Ectodermal cell (in vitro differentiated cells): ENCODE measurements around the gene TP53I3.

Source experiments
- H3K27ac ChIP-seq: 2 replicates; pipeline ENCODE4 v1.7.0; 2013; ENCODE audit warnings: mild to moderate bottlenecking, low read depth, low read length; ENCODE audit not compliant: insufficient read depth, poor library complexity, severe bottlenecking
- H3K27me3 ChIP-seq: 2 replicates; pipeline ENCODE4 v1.7.0; 2013; ENCODE audit warnings: mild to moderate bottlenecking, low read length; ENCODE audit not compliant: insufficient read depth, control insufficient read depth, poor library complexity, severe bottlenecking
- H3K36me3 ChIP-seq: one replicate; pipeline ENCODE4 v1.7.0; 2013; ENCODE audit warnings: low read length; ENCODE audit not compliant: control insufficient read depth, insufficient read depth
- H3K4me1 ChIP-seq: one replicate; pipeline ENCODE4 v1.7.0; 2013; ENCODE audit warnings: low read length; ENCODE audit not compliant: control insufficient read depth, insufficient read depth
- H3K4me3 ChIP-seq: 2 replicates; pipeline ENCODE4 v1.7.0; 2013; ENCODE audit warnings: low read depth, low read length, control low read depth; ENCODE audit not compliant: insufficient read depth
- H3K9me3 ChIP-seq: 2 replicates; pipeline ENCODE4 v1.7.0; 2013; ENCODE audit warnings: mild to moderate bottlenecking, low read length, moderate library complexity; ENCODE audit not compliant: control insufficient read depth
- WGBS, 2 experiments: methylation state at CpG; one replicate each; pipeline ENCODE4 v1.1.7; 2013; ENCODE audit warnings: missing lambda C conversion rate in 2 of 2; 5-methylcytosine and 5-hydroxymethylcytosine counted together

The TP53I3 gene

GRCh38 chr2:24080701-24081100, 3.9 kb downstream of the TP53I3 start:
- Histone ChIP-seq H3K9me3 (no peaks in the 10 kb centered on the region), H3K4me3 (no peak overlapping the region), H3K27me3 (no peaks in the 10 kb centered on the region), H3K36me3 (peaks cover 15% of the 10 kb centered on the region), H3K4me1 (peaks cover 26% of the 10 kb centered on the region), H3K27ac (no peak overlapping the region)
- 93 to 98% methylated on average over 2 of the region's 2 CpGs for WGBS, 2 experiments

- H3K27ac ChIP-seq = no peak overlapping the region
- no peak overlapping the region for H3K4me3 ChIP-seq
- H3K4me1 ChIP-seq = peaks cover 14% of the 10 kb centered on the region
- 88 to 94% methylated on average over 2 of the region's 2 CpGs for whole genome bisulfite sequencing, 2 experiments
- H3K9me3 ChIP-seq = no peaks in the 10 kb centered on the region
- peaks cover 15% of the 10 kb centered on the region for H3K36me3 ChIP-seq
- no peaks in the 10 kb centered on the region for H3K27me3 ChIP-seq
Observed at GRCh38 chr2:24077879-24078278, 6.8 kb downstream of the TP53I3 start.

- H3K4me3 ChIP-seq = peak overlapping the region; percentile 70
- H3K36me3 ChIP-seq = peaks cover 11% of the 10 kb centered on the region
- H3K27me3 ChIP-seq = no peaks in the 10 kb centered on the region
- H3K27ac ChIP-seq = no peak overlapping the region
- H3K4me1 ChIP-seq = peaks cover 12% of the 10 kb centered on the region
- no peaks in the 10 kb centered on the region for H3K9me3 ChIP-seq
- WGBS, 2 experiments = 66 to 67% methylated on average over 9 of the region's 9 CpGs
Observed at GRCh38 chr2:24077535-24077877, 7.1 kb downstream of the TP53I3 start.

GRCh38 chr2:24076849-24077534, 7.6 kb downstream of the TP53I3 start:
- Histone ChIP-seq H3K27ac (no peak overlapping the region), H3K9me3 (no peaks in the 10 kb centered on the region), H3K4me1 (peaks cover 12% of the 10 kb centered on the region), H3K4me3 (peak overlapping the region; percentile 70), H3K27me3 (no peaks in the 10 kb centered on the region), H3K36me3 (peaks cover 8% of the 10 kb centered on the region)
- 19 to 25% methylated on average over 41 of the region's 41 CpGs for WGBS, 2 experiments

- Histone ChIP-seq H3K36me3 (peaks cover 6% of the 10 kb centered on the region), H3K27ac (peak within 1 kb of the TSS; percentile 71), H3K4me1 (peaks cover 12% of the 10 kb centered on the region), H3K27me3 (no peaks in the 10 kb centered on the region), H3K4me3 (peak within 1 kb of the TSS; percentile 70), H3K9me3 (no peaks in the 10 kb centered on the region)
- WGBS, 2 experiments = 1% methylated on average over 64 of the region's 64 CpGs
Observed at GRCh38 chr2:24075915-24076848, 8.5 kb downstream of the TP53I3 start, which contains the start of gene SF3B6. SF3B6 (minus strand) TSS chr2:24076326; CDS start chr2:24076229, 97 bp downstream.

GRCh38 chr2:24075259-24075658, 9.4 kb downstream of the TP53I3 start:
- H3K36me3 ChIP-seq = no peaks in the 10 kb centered on the region
- WGBS, 2 experiments = 65 to 71% methylated on average over 5 of the region's 5 CpGs
- H3K27ac ChIP-seq = no peak overlapping the region
- no peaks in the 10 kb centered on the region for H3K27me3 ChIP-seq
- peaks cover 12% of the 10 kb centered on the region for H3K4me1 ChIP-seq
- no peaks in the 10 kb centered on the region for H3K9me3 ChIP-seq
- peak overlapping the region; percentile 70 for H3K4me3 ChIP-seq

- Histone ChIP-seq H3K36me3 (no peaks in the 10 kb centered on the region), H3K4me1 (peaks cover 12% of the 10 kb centered on the region), H3K27ac (no peak overlapping the region), H3K27me3 (no peaks in the 10 kb centered on the region), H3K9me3 (no peaks in the 10 kb centered on the region), H3K4me3 (no peak overlapping the region)
- 90 to 97% methylated on average over 3 of the region's 6 CpGs for WGBS, 2 experiments
Observed at GRCh38 chr2:24073816-24074215, 10.8 kb downstream of the TP53I3 start.

GRCh38 chr2:24072259-24072658, 12.4 kb downstream of the TP53I3 start:
- Histone ChIP-seq H3K4me1 (peaks cover 4% of the 10 kb centered on the region), H3K9me3 (no peaks in the 10 kb centered on the region), H3K4me3 (no peak overlapping the region), H3K36me3 (peaks cover 6% of the 10 kb centered on the region), H3K27me3 (no peaks in the 10 kb centered on the region), H3K27ac (no peak overlapping the region)
- WGBS, 2 experiments = 96 to 98% methylated on average over 4 of the region's 4 CpGs

- H3K27ac ChIP-seq = no peak overlapping the region
- no peaks in the 10 kb centered on the region for H3K9me3 ChIP-seq
- H3K4me3 ChIP-seq = no peak overlapping the region
- H3K27me3 ChIP-seq = no peaks in the 10 kb centered on the region
- WGBS, 2 experiments = 90 to 95% methylated on average over 2 of the region's 2 CpGs
- peaks cover 10% of the 10 kb centered on the region for H3K36me3 ChIP-seq
- no peaks in the 10 kb centered on the region for H3K4me1 ChIP-seq
Observed at GRCh38 chr2:24065341-24065740, 19.3 kb downstream of the TP53I3 start.

GRCh38 chr2:24058564-24059271, 25.9 kb downstream of the TP53I3 start:
- 92 to 95% methylated on average over 4 of the region's 4 CpGs for WGBS, 2 experiments
- Histone ChIP-seq H3K27ac (no peak overlapping the region), H3K4me3 (no peak overlapping the region), H3K27me3 (no peaks in the 10 kb centered on the region), H3K9me3 (no peaks in the 10 kb centered on the region), H3K36me3 (no peaks in the 10 kb centered on the region), H3K4me1 (no peaks in the 10 kb centered on the region)
